Psoas muscle (tissue), 8 donors: ENCODE data around the gene OPN1LW. TPM values are rescaled to one million over a fixed set of nuclear protein-coding genes. Genes with fewer than 3 reads are reported as not detected.

Experiments used
- ATAC-seq, 4 donors: fragments of 200-7000 bp; cut with Tn5 transposase; one replicate each; pipeline ENCODE4 v1.9.1; 2020; ENCODE audit warnings: moderate library complexity in 3 of 4, mild to moderate bottlenecking in 2 of 4
- DNase-seq, 2 donors: peaks; one replicate each; pipeline ENCODE4 v3.0.0-alpha.2; 2020
- H3K27ac ChIP-seq: fragments of 200-600 bp; one replicate; pipeline ENCODE4 v1.8.0; 2022
- H3K27me3 ChIP-seq, 3 donors: fragments of 200-600 bp in 1 of 3; one replicate each; pipeline versions ENCODE4 v1.6.1 to v1.8.0; 2013 to 2022; ENCODE audit warnings: low read length in 2 of 3, mild to moderate bottlenecking in 2 of 3, moderate library complexity in 1 of 3; ENCODE audit not compliant: insufficient read depth in 3 of 3
- H3K36me3 ChIP-seq, 2 donors: fragments of 200-600 bp in 1 of 2; one replicate each; pipeline versions ENCODE4 v1.6.1 to v1.8.0; 2013 to 2022; ENCODE audit warnings: low read depth in 1 of 2, mild to moderate bottlenecking in 1 of 2, moderate library complexity in 1 of 2; ENCODE audit not compliant: insufficient read depth in 1 of 2
- H3K4me1 ChIP-seq: fragments of 200-600 bp; one replicate; pipeline ENCODE4 v1.8.0; 2022
- H3K4me3 ChIP-seq: fragments of 200-600 bp; one replicate; pipeline ENCODE4 v1.8.0; 2022; ENCODE audit warnings: mild to moderate bottlenecking
- H3K9me3 ChIP-seq: fragments of 200-600 bp; one replicate; pipeline ENCODE4 v1.8.0; 2022
- CTCF ChIP-seq: fragments of 200-600 bp; IDR thresholded peaks from one replicate; pipeline ENCODE4 v1.8.0; 2022; ENCODE audit warnings: antibody characterized with exemption
- WGBS, 3 donors: extraction: QIAGEN DNeasy Blood & Tissue Kit; methylation state at CpG; one replicate each; pipeline versions ENCODE4 v1.1.6 to v1.1.7; 2013; 5-methylcytosine and 5-hydroxymethylcytosine counted together
- intact Hi-C, 2 donors: fragments of 100-400 bp; cut with DNase I; formaldehyde crosslinking; loops; one replicate each; pipeline versions ENCODE4 v1.11.0 to v1.14.2; 2022
- polyA plus RNA-seq, 3 donors: library from polyadenylated mRNA; stranded (reverse); fragments of 200-250 nt; gene quantifications; one replicate each; pipeline ENCODE4 v1.2.3, GENCODE V29; 2013
- total RNA-seq, 4 donors: library from RNA; stranded (reverse); fragmentation: NEBNext Ultra II Directional in 2 of 4; extraction: Animal tissue kit (Norgen Biotek cat#: 25700) in 2 of 4; gene quantifications; one replicate each; pipeline versions ENCODE4 v1.2.1 to v1.2.4, GENCODE V29; 2021 to 2023
- donor health status: healthy with polysubstance abuse.
- donor health status: DM: no; HTN: no; CAD: no; lungs with moderate emphysema.
- donor health status: Bipolar disorder and iron deficiency.
- donor health status: healthy.
- donor health status: DM: yes; HTN: yes; CAD: no.
- donor health status: DM: no; HTN: no; CAD: no.
- donor health status: DM: no; HTN: no; CAD: no.
- donor health status: DM: yes; HTN: yes; CAD: no.

The OPN1LW gene
- total and polyA plus RNA-seq, 7 donors: 0.13 TPM; not detected in 6

DNA sequence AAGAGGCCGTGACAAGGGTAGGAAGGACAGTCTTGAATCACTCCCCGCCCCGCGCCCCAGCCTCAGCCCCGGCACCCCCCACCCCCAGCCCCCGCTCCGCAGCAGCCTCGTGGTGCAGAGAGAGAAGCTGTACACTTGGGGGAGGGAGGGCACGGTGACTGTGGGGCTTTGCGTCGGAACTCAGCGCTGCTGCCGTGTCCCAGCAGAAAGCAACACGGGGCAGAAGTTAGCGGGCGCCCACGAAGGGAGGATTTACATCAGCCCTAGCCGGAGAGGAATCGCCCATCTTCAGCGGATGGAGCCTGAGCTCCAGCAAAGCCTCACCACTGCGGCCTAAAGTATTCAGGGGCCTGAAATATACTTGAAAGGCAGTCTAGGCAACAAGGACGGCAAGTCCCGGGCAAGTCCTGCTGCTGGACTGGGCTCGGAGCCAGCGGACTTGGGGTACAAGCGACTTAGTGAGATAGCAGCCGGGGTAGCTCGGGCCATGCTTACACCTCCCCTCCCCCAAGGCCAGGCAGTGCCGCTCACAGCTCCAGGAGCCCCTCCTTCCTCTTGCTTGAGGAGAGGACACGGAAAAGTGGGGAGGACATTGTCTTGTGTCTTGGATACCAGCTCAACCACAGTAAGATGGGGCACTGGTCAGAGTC, 18.5 kb upstream of the OPN1LW start:
- intact Hi-C loops: no loop called here
- 74 to 84% (median 80%) methylated on average over 21 to 30 of the region's 30 CpGs for WGBS, 3 donors
- Histone ChIP-seq H3K27ac (no peak overlapping the region), H3K4me3 (no peak overlapping the region), H3K9me3 (no peaks in the 10 kb centered on the region), H3K4me1 (no peaks in the 10 kb centered on the region), H3K36me3 (no peaks in the 10 kb centered on the region), H3K27me3 (peaks cover 0 to 19% (median 0%) of the 10 kb centered on the region in 3 donors)
- TF ChIP-seq CTCF: no peak
- DNase-seq (no peak), ATAC-seq (no peak)

DNA sequence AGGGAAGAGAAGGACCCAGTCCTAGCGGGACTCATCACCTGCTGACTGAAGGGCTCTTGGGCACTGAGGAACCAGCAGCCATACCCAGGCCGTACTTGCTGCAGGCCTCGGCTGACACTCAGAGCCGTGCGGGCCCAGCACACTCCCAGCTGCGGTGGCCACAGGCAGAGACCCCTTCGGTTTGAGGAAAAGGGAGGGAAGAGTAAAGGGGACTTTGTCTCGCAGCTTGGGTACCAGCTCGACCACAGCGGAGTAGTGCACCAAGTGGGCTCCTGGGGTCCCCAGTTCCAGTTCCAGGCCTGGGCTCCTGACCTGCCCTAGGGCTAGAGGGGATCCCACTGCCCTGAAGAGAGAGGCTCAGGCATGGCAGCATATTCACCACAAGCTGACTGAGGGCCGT, 17.9 kb upstream of the OPN1LW start:
- TF ChIP-seq CTCF: no peak
- intact Hi-C loops: no loop called here
- whole genome bisulfite sequencing, 3 donors: 91 to 96% (median 93%) methylated on average over 7 to 11 of the region's 11 CpGs
- no peaks in the 10 kb centered on the region for H3K4me1 ChIP-seq
- DNase-seq (no peak), ATAC-seq (no peak)
- no peak overlapping the region for H3K27ac ChIP-seq
- H3K27me3 ChIP-seq: peaks cover 0 to 19% (median 0%) of the 10 kb centered on the region in 3 donors
- no peaks in the 10 kb centered on the region for H3K9me3 ChIP-seq
- no peak overlapping the region for H3K4me3 ChIP-seq
- H3K36me3 ChIP-seq: no peaks in the 10 kb centered on the region

- DNase-seq (no peak), ATAC-seq (no peak)
- Histone ChIP-seq H3K4me1 (no peaks in the 10 kb centered on the region), H3K4me3 (no peak overlapping the region), H3K36me3 (no peaks in the 10 kb centered on the region), H3K27ac (no peak overlapping the region), H3K9me3 (no peaks in the 10 kb centered on the region), H3K27me3 (peaks cover 0 to 10% (median 0%) of the 10 kb centered on the region in 3 donors)
- intact Hi-C loops: no loop called here
- no peak for TF ChIP-seq CTCF
- 69 to 81% (median 73%) methylated on average over 4 of the region's 4 CpGs for WGBS, 3 donors
Observed at GRCh38 chrX:154131955-154132354, 12.1 kb upstream of the OPN1LW start.

DNA sequence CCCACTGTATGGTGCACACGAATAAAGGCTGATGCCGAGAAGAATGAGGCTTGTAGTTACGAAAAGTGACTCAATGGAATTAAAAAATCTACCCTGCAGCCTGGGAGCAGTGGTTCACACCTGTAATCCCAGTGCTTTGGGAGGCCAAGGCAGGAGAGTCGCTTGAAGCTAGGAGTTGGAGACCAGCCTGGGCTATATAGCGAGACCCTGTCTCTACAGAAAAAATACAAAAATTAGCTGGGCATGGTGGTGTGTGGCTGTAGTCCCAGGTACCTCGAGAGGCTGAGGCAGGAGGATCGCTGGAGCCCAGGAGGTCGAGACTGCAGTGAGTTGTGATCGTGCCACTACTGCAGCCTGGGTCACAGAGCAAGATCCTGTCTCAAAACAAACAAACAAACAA, 11.7 kb upstream of the OPN1LW start:
- ATAC-seq: no peak
- 78 to 99% (median 93%) methylated on average over 9 of the region's 9 CpGs for WGBS, 3 donors
- intact Hi-C loops: no loop called here
- DNase-seq: no peak
- Histone ChIP-seq H3K27me3 (peaks cover 0 to 10% (median 0%) of the 10 kb centered on the region in 3 donors), H3K36me3 (no peaks in the 10 kb centered on the region), H3K4me3 (no peak overlapping the region), H3K9me3 (no peaks in the 10 kb centered on the region), H3K4me1 (no peaks in the 10 kb centered on the region), H3K27ac (no peak overlapping the region)
- TF ChIP-seq CTCF: no peak
